ENCODE data around the gene KSR1.
"Not testable (repeated sequence)": the region's sequence is repeated elsewhere in the genome, so short reads cannot be mapped to it uniquely, and the experiment has no call there.

KSR1 gene

DNA sequence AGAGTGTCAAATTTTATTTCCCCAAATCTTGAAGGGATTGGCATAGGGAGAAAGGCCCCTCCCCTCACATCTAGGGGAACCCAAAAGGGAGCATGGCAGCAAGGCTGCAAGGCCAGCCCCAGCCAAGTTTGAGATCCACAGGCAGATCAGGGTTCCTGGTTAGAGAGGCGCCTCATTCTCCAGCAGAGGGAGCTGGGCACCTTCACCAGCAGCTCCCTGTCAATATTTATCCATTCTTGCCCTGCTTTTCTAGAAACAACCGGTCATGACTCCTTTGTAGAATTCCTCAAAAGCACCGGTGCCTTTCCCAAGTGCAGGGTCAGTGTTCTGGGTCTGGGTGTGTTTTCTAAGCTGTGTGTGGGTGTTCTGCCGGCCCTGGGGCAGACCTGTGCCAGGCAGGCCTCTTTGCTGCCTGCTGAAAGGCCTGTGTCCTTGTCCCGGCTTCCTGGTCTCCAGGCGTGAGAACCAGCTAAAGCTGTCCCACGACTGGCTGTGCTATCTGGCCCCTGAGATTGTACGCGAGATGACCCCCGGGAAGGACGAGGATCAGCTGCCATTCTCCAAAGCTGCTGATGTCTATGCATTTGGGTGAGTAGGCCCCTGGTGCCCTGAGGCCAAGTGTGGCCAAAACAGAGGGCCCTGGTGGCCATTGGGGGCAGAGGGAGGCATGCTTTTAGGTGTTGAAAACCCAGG lies 153.5 kb downstream of the KSR1 start:
- DNase-seq (ENCODE audit: low spot score) = no peak

GRCh38 chr17:27610304-27610677 lies 154.0 kb downstream of the KSR1 start:
- DNase-seq (ENCODE audit: low spot score) = no peak

DNA sequence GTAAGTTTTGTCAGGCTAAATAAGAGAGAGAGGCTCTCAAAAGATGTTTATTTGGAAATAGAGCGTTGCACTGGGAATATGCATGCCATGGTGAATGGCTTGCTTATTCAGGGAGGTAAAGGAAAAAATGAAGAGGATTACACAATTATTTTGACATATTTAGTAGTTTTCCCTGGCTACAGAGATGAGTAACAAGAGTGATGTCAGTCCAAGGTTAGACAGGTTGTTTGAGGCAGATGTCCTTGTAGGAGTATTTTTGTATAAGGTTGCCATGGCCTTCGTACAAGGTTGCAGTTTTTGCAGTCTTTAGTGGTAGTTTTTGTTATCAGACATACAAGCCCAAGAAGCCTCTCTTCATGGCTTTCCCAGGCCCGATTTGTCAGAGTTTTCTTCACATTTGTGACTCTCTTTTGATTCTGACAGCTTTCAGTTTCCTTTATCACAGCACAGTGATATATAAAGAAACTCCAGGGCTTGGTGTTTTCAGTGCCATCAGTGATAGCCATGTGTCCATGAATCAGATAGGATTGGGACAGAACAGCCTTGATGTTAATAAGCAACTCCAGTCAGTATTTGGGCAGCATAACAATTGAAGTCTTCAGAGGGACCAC lies 156.0 kb downstream of the KSR1 start:
- peak; percentile 22 for DNase-seq (ENCODE audit: low spot score)

GRCh38 chr17:27613433-27613832 lies 157.2 kb downstream of the KSR1 start:
- no peak for DNase-seq (ENCODE audit: low spot score)

DNA sequence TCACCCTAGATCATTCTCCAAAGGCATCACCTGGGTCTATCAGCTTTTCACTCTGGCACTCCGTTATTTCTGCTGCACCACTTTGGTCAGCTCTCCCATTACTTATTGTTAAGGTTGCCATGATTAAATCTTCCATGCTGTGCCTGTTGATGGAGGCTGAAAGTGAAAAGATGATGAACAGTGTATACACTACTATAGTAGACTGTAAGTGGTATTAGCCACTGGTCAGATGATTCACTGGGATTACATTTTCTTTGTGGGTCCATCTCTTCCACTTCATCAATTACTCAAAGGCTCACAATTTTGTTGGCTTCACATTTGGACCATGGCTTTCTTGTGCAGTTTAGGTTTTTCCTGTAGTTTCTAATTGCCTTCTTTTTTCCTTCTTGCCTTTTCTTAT lies 158.9 kb downstream of the KSR1 start:
- no peak for DNase-seq (ENCODE audit: low spot score)

- peak; percentile 40 for DNase-seq (ENCODE audit: low spot score)
Measured at GRCh38 chr17:27616414-27616813, 160.2 kb downstream of the KSR1 start.

GRCh38 chr17:27618417-27618816 lies 162.2 kb downstream of the KSR1 start:
- DNase-seq (ENCODE audit: low spot score) = no peak

DNA sequence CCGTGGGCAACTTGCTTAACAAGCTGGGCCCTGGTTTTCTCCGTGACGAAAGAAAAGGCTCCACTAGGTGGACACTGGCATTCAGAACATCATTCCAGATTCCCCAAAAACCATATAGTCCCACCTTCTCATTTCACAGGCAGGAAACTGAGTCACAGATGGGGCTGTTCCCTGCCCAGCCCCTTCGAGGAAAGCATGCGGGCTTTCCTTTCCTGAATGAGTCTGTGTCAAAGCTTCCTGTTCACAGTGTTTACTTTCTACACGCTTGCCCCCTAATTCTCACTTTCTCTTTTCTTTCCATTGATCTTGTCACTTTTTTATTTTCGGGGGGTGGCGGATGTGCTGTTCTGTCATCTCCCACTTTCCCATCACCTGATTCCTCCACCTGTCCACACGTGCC lies 164.5 kb downstream of the KSR1 start:
- DNase-seq (ENCODE audit: low spot score) = peak; percentile 27

GRCh38 chr17:27621536-27621935 lies 165.3 kb downstream of the KSR1 start:
- DNase-seq (ENCODE audit: low spot score) = no peak

DNA sequence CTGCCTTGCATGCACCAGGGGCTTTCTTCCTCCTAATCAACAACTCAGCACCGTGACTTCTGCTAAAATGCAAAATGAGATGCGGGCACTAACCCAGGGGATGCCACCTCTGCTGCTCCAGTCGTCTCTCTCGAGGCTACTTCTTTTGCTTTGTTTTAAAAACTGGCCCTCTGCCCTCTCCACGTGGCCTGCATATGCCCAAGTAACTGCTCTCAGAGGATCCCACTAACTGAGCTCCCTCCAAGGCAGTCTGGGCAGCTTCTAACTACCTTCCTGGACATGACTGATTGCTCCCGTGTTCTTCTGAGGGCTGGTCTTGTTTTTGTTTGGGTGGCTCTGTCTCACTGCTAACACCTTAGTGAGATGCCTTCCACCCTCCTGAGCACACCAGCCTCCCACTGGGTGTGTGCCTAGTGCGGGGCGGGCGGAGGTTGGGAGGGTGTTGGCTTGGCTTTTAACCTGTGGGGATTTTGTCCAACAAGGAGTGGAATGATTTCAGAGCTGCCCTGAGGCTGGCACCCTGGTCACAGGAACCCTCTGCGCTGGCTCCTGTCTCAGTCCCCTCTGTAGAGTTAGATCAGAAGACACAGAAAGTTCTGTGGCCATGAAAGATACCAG lies 165.8 kb downstream of the KSR1 start:
- DNase-seq (ENCODE audit: low spot score) = no peak

- DNase-seq (ENCODE audit: low spot score) = no peak
Measured at GRCh38 chr17:27622986-27623385, 166.7 kb downstream of the KSR1 start.

- DNase-seq (ENCODE audit: low spot score) = no peak
Measured at GRCh38 chr17:27623614-27624013, 167.4 kb downstream of the KSR1 start.

DNA sequence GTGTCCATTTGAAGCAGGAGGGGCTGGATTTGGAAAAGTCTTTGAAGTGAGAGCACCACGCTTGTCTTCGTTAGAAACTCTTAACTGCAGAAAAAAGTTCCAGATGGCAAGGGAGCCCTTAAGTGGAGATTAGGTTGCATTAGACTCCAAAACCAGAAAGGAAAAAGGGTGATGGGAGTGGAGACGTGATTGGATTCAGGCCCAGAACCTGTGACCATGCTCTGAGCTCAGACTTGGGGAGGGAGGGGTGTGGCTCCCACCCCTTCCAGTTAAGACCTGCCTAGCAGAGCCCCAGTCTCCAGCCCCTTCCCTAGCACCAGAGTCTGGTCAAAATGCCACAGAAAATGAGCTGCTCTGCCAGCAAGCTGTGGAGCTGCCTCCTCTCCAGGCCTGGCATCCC lies 168.3 kb downstream of the KSR1 start:
- DNase-seq (ENCODE audit: low spot score) = no peak

DNA sequence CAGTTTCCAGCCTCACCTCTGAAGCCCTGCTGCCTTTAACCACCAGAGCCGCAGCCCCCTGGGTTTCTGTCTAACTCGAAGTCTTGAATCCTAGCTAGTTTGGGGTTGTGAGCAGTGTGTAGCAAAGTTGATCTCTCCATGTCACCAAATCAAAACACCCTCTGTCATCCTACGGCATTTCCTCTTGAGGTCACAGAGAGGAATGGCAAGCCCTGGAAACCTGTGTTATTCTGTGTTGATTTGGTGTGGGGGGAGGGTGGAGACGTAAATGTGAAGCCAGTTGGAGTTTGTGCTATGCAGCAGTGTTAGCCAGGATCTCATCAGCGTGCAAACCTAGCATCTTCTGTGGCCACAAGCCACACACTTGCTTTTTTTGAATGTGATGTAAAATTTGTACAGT lies 169.6 kb downstream of the KSR1 start:
- no peak for DNase-seq (ENCODE audit: low spot score)

DNA sequence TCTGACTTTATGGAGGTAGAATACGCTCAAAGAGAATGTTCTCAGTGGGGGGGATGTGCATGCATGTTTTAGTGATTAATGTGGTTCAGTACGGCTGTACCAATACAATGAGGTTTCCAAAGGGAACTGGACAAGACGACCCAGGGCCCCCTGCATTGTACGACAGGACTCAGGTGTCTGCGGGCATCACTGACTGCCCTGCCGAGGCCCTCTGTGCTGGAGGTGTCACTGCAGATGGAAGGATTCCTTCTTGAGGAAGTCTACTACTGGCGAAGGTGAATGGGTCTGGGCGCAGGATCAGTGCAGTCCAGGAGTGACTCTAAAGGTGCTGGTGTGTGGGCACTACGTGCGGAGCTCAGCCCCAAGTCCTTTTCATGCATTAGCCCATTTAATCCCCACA lies 171.3 kb downstream of the KSR1 start:
- no peak for DNase-seq (ENCODE audit: low spot score)

DNA sequence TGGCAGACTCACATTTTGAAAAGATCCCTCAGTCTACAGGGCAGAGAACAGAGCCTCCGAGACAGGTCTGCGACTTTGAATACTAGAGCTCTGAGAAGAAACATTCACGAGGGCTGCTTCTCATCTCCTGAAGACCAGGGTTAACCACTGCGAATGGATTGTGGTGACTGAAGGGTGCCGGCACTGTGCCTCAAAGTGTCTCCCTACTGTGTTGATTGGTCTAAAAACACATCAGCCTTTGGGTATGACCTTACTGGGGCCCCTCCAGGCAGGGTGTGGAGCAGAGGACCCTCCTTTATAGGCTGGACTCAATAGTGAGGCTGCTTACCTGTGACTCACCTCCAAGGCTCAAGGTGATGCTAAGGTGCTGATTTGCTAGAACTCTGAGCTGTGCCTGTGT lies 172.1 kb downstream of the KSR1 start:
- no peak for DNase-seq (ENCODE audit: low spot score)

DNA sequence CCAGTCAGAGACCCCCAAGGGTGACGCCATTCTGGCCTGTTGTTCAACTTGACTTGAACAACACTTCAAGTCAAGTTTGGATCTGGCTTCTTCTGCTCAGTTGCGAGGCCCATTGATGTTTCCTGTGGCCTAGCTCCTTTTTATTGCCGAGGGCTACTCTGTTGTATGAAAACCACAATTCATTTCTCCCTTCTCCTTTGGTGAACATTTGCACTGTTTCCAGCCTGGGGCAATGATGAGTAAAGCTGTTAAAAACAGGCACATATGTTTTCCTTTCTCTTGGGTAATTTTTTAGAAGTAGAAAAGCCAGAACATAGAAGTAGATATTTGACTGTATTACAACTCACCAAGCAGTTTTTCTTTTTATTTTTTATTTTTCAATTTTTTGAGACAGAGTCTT lies 173.0 kb downstream of the KSR1 start:
- not testable (repeated sequence) for DNase-seq (ENCODE audit: low spot score)

- peak; percentile 15 for DNase-seq (ENCODE audit: low spot score)
Measured at GRCh38 chr17:27630607-27631410, 174.6 kb downstream of the KSR1 start, which contains the start of gene LGALS9. Gene LGALS9 (plus strand): TSS chr17:27631188. CDS start chr17:27631266, 78 bp downstream.

DNA sequence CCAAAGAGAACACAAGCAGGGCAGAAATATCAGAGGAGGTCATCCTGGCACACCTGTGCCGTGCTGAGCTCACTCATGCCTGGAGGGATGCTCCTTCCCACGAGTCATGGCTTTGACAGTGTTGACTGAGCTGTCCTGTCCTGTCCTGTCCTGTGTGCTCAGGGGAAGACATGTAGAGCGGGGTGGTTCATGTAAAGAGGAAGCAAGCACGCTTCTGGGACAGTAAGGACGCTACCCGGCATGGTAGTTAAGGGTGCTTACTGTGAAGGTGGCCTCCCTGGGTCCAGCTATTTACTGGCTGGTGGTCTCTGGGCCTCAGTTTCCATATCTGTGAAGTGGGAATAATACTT lies 175.1 kb downstream of the KSR1 start:
- DNase-seq (ENCODE audit: low spot score) = no peak

- DNase-seq (ENCODE audit: low spot score) = no peak
Measured at GRCh38 chr17:27631897-27632725, 175.9 kb downstream of the KSR1 start.

- not testable (repeated sequence) for DNase-seq (ENCODE audit: low spot score)
Measured at GRCh38 chr17:27632766-27633165, 176.5 kb downstream of the KSR1 start.

All from activated CD4-positive, alpha-beta T cell treated with anti-CD3 and anti-CD28 coated beads, Interleukin-2, Interleukin-4, amounts not matched to agents 100 ng/mL and 50 ng/mL, durations not matched to agents 16 hours and 8 hours (primary cell).